VCaP (cell line): Measurements from ENCODE around the gene AQP3.
A peak's percentile ranks its signal among the peaks of the same experiment; 100 is the strongest.

Experiments
- H3K27ac ChIP-seq: fragments of 450-650 bp; 2 replicates; pipeline ENCODE4 v1.5.1; 2017
- TF ChIP-seq, protein P1 (sequence below): fragments of 450-650 bp; conservative IDR thresholded peaks from 2 replicates; pipeline ENCODE4 v1.5.1; 2017; ENCODE audit warnings: mild to moderate bottlenecking, moderate library complexity

The AQP3 gene

GRCh38 chr9:33453286-33453860, 6.0 kb upstream of the AQP3 start:
- TF ChIP-seq, protein P1, sequence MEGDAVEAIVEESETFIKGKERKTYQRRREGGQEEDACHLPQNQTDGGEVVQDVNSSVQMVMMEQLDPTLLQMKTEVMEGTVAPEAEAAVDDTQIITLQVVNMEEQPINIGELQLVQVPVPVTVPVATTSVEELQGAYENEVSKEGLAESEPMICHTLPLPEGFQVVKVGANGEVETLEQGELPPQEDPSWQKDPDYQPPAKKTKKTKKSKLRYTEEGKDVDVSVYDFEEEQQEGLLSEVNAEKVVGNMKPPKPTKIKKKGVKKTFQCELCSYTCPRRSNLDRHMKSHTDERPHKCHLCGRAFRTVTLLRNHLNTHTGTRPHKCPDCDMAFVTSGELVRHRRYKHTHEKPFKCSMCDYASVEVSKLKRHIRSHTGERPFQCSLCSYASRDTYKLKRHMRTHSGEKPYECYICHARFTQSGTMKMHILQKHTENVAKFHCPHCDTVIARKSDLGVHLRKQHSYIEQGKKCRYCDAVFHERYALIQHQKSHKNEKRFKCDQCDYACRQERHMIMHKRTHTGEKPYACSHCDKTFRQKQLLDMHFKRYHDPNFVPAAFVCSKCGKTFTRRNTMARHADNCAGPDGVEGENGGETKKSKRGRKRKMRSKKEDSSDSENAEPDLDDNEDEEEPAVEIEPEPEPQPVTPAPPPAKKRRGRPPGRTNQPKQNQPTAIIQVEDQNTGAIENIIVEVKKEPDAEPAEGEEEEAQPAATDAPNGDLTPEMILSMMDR = no peak
- H3K27ac ChIP-seq = no peak overlapping the region

DNA sequence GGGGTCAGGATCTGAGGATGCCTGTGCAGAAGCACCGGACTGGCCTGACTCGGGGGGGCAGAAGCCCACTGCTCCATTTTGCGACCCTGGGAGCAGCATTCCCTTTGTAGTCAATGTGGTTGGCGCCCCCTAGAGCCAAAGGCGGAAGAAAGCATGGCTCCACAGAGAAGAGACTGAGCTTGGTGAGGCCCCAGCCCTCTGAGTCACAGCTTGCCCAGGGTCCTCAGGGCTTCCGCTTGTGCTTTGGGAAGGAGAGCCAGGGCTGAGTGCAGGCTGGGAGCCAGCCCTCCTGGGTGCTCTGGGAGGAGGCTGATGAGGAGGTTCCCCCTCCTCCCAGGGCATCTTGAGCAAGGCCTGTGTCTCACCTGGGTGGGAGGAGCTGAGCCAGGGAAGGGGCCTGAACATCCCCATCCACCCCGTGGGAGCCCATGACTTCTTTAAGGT, 5.5 kb upstream of the AQP3 start:
- TF ChIP-seq, protein P1 = peak; percentile 83
- no peak overlapping the region for H3K27ac ChIP-seq

DNA sequence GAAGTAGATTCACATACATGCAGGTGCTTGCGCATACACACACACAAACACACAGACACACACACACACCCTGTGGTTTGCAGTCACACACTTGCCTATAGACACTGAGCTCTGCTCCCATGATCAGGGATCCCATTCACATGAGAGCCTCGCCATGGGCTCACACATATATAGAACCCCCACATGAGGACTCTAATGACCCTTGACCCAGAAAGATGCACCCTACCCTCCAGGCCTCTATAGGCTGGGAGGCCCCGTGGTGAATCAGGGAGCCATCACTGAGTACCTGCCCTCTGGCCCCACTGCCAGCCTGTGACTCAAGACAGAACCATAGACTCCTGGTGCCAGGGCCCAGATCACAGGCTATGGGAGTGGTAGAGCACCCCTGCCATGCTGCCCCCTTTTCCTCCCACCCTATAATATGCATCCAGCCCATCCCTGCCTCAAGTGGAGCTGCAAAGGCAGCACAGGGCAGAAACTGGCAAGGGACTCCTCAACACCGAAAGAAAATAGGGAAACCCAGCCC, 3.3 kb upstream of the AQP3 start:
- no peak overlapping the region for H3K27ac ChIP-seq
- TF ChIP-seq, protein P1 = no peak

DNA sequence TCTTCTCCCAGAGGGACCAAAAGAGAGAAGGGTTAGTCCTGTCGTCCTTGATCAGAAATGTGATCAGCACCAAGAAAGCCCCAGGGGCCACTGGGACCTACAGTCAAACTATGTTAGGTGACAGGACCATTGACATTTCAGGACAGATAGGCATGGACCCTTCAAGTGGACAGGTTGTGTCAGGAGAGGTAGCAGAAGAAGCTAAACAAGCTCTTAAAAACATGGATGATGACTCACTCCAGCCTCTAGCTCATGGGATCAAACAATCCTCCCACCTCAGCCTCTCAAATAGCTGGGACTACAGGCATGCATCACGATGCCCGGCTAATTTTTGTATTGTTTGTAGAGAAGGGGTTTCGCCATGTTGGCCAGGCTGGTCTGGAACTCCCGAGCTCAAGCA, 2.3 kb upstream of the AQP3 start:
- TF ChIP-seq, protein P1 = no peak
- no peak overlapping the region for H3K27ac ChIP-seq

- TF ChIP-seq, protein P1 = no peak
- peak overlapping the region; percentile 95 for H3K27ac ChIP-seq
Observed at GRCh38 chr9:33447799-33448553, 583 bp upstream of the AQP3 start.

DNA sequence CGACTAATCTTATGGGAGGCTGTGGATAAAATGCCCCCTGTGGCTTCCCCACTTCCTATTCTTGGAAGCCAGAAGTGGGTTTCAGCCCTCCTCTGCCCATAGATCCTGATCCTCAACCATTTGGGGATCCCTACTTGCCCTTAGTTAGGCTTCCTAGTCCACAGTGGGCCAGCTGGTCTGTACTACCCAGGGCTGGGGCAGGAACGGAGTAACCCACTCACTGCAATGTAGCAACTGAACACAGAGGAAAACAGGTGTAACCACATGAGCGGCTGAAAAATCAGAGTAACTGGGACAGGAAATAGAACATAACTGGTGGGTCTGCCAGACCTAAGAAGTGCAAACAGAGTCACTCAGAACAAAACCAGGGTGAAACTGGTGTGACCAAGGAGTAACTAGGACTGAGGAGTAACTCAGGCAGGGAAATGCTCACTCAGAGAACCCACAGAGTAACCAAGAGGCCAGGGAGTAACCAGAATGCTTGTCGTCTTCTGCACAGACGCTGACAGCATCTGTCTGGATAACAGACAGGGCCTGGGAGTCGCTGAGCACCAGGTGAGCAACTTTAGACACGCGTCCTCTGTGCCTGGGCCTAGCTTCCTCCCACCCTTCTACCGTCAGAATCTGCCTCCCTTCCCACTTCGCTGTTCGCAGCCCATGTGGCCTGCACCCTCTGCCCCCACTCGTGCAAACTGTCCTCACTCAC, 1.0 kb downstream of the AQP3 start:
- H3K27ac ChIP-seq = peak overlapping the region; percentile 95
- TF ChIP-seq, protein P1 = no peak
